WI38 (cell line): ENCODE data around the gene DDAH1.

ENCODE experiments used
- H3K4me3 ChIP-seq: 2 replicates; pipeline ENCODE4 v1.5.1; 2011; ENCODE audit warnings: low read depth, mild to moderate bottlenecking, control low read depth, low read length
- CTCF ChIP-seq: IDR thresholded peaks from 2 replicates; pipeline ENCODE4 v1.5.1; 2012; ENCODE audit warnings: low read depth, mild to moderate bottlenecking, control low read depth, low read length

Gene DDAH1

GRCh38 chr1:85484264-85484663, 19.3 kb upstream of the DDAH1 start:
- TF ChIP-seq CTCF = no peak
- no peak overlapping the region for H3K4me3 ChIP-seq

GRCh38 chr1:85481688-85482087, 16.7 kb upstream of the DDAH1 start:
- TF ChIP-seq CTCF = no peak
- no peak overlapping the region for H3K4me3 ChIP-seq

- TF ChIP-seq CTCF = no peak
Observed at GRCh38 chr1:85480566-85480965, 15.6 kb upstream of the DDAH1 start.

GRCh38 chr1:85479491-85479890, 14.5 kb upstream of the DDAH1 start:
- TF ChIP-seq CTCF = no peak
- H3K4me3 ChIP-seq = no peak overlapping the region

More at GRCh38 chr1:85480566-85480965, 15.6 kb upstream of the DDAH1 start:
- H3K4me3 ChIP-seq = no peak overlapping the region

- no peak for TF ChIP-seq CTCF
- no peak overlapping the region for H3K4me3 ChIP-seq
Observed at GRCh38 chr1:85478366-85478765, 13.4 kb upstream of the DDAH1 start.

- H3K4me3 ChIP-seq = no peak overlapping the region
- TF ChIP-seq CTCF = no peak
Observed at GRCh38 chr1:85475055-85475454, 10.1 kb upstream of the DDAH1 start.

GRCh38 chr1:85473390-85473789, 8.4 kb upstream of the DDAH1 start:
- no peak for TF ChIP-seq CTCF
- H3K4me3 ChIP-seq = no peak overlapping the region
